Parathyroid adenoma (tissue), 2 donors: ENCODE data around the gene SLC25A13.

ENCODE experiments used
- H2AFZ ChIP-seq: fragments of 300-600 bp; sonication (generic); one replicate; pipeline ENCODE4 v1.7.0; 2017; ENCODE audit warnings: antibody characterized with exemption, mild to moderate bottlenecking
- H3K27ac ChIP-seq: fragments of 300-600 bp; sonication (generic); one replicate; pipeline ENCODE4 v1.7.0; 2017
- H3K27me3 ChIP-seq: fragments of 300-600 bp; sonication (generic); one replicate; pipeline ENCODE4 v1.7.0; 2017; ENCODE audit warnings: low read length; ENCODE audit not compliant: control insufficient read depth, insufficient read depth
- H3K36me3 ChIP-seq: fragments of 300-600 bp; sonication (generic); one replicate; pipeline ENCODE4 v1.7.0; 2017; ENCODE audit warnings: low read length; ENCODE audit not compliant: control insufficient read depth, insufficient read depth
- H3K4me1 ChIP-seq: fragments of 300-600 bp; sonication (generic); one replicate; pipeline ENCODE4 v1.7.0; 2017; ENCODE audit warnings: control low read depth
- H3K4me2 ChIP-seq: fragments of 300-600 bp; sonication (generic); one replicate; pipeline ENCODE4 v1.7.0; 2017; ENCODE audit warnings: low read length
- H3K4me3 ChIP-seq: fragments of 300-600 bp; sonication (generic); one replicate; pipeline ENCODE4 v1.7.0; 2017; ENCODE audit warnings: low read depth, low read length
- H3K79me2 ChIP-seq: fragments of 300-600 bp; sonication (generic); one replicate; pipeline ENCODE4 v1.7.0; 2017; ENCODE audit warnings: control low read depth
- H3K9ac ChIP-seq: fragments of 300-600 bp; sonication (generic); one replicate; pipeline ENCODE4 v1.7.0; 2017; ENCODE audit warnings: mild to moderate bottlenecking
- H3K9me3 ChIP-seq: fragments of 300-600 bp; sonication (generic); one replicate; pipeline ENCODE4 v1.7.0; 2017; ENCODE audit warnings: low read length; ENCODE audit not compliant: control insufficient read depth
- CTCF ChIP-seq: fragments of 300-600 bp; sonication (generic); IDR thresholded peaks from one replicate; pipeline ENCODE4 v1.7.0; 2017; ENCODE audit warnings: antibody characterized with exemption, mild to moderate bottlenecking
- donor health status: primary hyperparathyroidism.

Gene SLC25A13

GRCh38 chr7:96228760-96229159 is 93.1 kb downstream of the SLC25A13 start:
- Histone ChIP-seq H3K4me2 (no peak overlapping the region), H2AFZ (no peak overlapping the region), H3K4me1 (no peaks in the 10 kb centered on the region), H3K79me2 (peaks cover 10% of the 10 kb centered on the region), H3K27me3 (no peaks in the 10 kb centered on the region), H3K9me3 (no peaks in the 10 kb centered on the region), H3K9ac (no peak overlapping the region), H3K27ac (no peak overlapping the region), H3K36me3 (no peaks in the 10 kb centered on the region), H3K4me3 (no peak overlapping the region)
- no peak for TF ChIP-seq CTCF

GRCh38 chr7:96225251-96225650 is 96.6 kb downstream of the SLC25A13 start:
- H3K4me1 ChIP-seq: no peaks in the 10 kb centered on the region

GRCh38 chr7:96224685-96225084 is 97.2 kb downstream of the SLC25A13 start:
- H3K4me3 ChIP-seq: no peak overlapping the region
- no peak overlapping the region for H3K9ac ChIP-seq
- no peak overlapping the region for H3K4me2 ChIP-seq
- no peaks in the 10 kb centered on the region for H3K27me3 ChIP-seq
- no peak overlapping the region for H2AFZ ChIP-seq
- TF ChIP-seq CTCF: no peak
- H3K9me3 ChIP-seq: no peaks in the 10 kb centered on the region
- peaks cover 8% of the 10 kb centered on the region for H3K79me2 ChIP-seq
- no peaks in the 10 kb centered on the region for H3K36me3 ChIP-seq
- no peak overlapping the region for H3K27ac ChIP-seq
- H3K4me1 ChIP-seq: no peaks in the 10 kb centered on the region

More at GRCh38 chr7:96225251-96225650, 96.6 kb downstream of the SLC25A13 start:
- Histone ChIP-seq H3K27ac (no peak overlapping the region), H3K27me3 (no peaks in the 10 kb centered on the region), H3K9ac (no peak overlapping the region), H3K79me2 (peaks cover 8% of the 10 kb centered on the region), H3K36me3 (no peaks in the 10 kb centered on the region), H3K9me3 (no peaks in the 10 kb centered on the region), H2AFZ (no peak overlapping the region), H3K4me2 (no peak overlapping the region), H3K4me3 (no peak overlapping the region)
- TF ChIP-seq CTCF: no peak

GRCh38 chr7:96224073-96224472 is 97.8 kb downstream of the SLC25A13 start:
- Histone ChIP-seq H3K4me2 (no peak overlapping the region), H3K27ac (no peak overlapping the region), H3K27me3 (no peaks in the 10 kb centered on the region), H3K4me1 (no peaks in the 10 kb centered on the region), H3K4me3 (no peak overlapping the region), H3K9me3 (no peaks in the 10 kb centered on the region), H3K9ac (no peak overlapping the region), H3K36me3 (no peaks in the 10 kb centered on the region), H3K79me2 (peaks cover 8% of the 10 kb centered on the region), H2AFZ (no peak overlapping the region)
- no peak for TF ChIP-seq CTCF

- H3K4me2 ChIP-seq: no peak overlapping the region
- H2AFZ ChIP-seq: no peak overlapping the region
- H3K4me3 ChIP-seq: no peak overlapping the region
- H3K27me3 ChIP-seq: no peaks in the 10 kb centered on the region
- no peak overlapping the region for H3K9ac ChIP-seq
- H3K79me2 ChIP-seq: peaks cover 2% of the 10 kb centered on the region
- no peak for TF ChIP-seq CTCF
- H3K4me1 ChIP-seq: no peaks in the 10 kb centered on the region
- H3K9me3 ChIP-seq: no peaks in the 10 kb centered on the region
- no peak overlapping the region for H3K27ac ChIP-seq
- no peaks in the 10 kb centered on the region for H3K36me3 ChIP-seq
These were observed 100.0 kb downstream of the SLC25A13 start for GRCh38 chr7:96221888-96222287.
